AG04449 (cell line): Measurements from ENCODE around the gene KPNA3.
"Not testable (repeated sequence)": the region's sequence is repeated elsewhere in the genome, so short reads cannot be mapped to it uniquely, and the experiment has no call there.

Experiments used
- CTCF ChIA-PET: fragments of 350-600 bp; formaldehyde crosslinking; extraction: SDS; loops from one replicate; lab custom pipeline; 2021; ENCODE audit warnings: antibody characterized with exemption; lab: Yijun Ruan, JAX
- POLR2A ChIA-PET: fragments of 400-600, 350-600 bp; formaldehyde crosslinking; extraction: SDS; loops from one replicate; lab custom pipeline; 2020; ENCODE audit warnings: antibody characterized with exemption, inconsistent platforms; lab: Yijun Ruan, JAX
- DNase-seq: peaks from one replicate; pipeline ENCODE4 v3.0.0-alpha.2; 2010; ENCODE audit warnings: low read depth, low spot score
- H3K4me3 ChIP-seq: 2 replicates; pipeline ENCODE4 v1.5.1; 2011; ENCODE audit warnings: low read depth, mild to moderate bottlenecking, control low read depth, low read length
- CTCF ChIP-seq: IDR thresholded peaks from one replicate; pipeline ENCODE4 v1.5.1; 2011; ENCODE audit warnings: mild to moderate bottlenecking, moderate library complexity, low read length, control low read depth, inconsistent platforms; ENCODE audit not compliant: insufficient read depth; ENCODE audit errors: missing control alignments

KPNA3 gene

GRCh38 chr13:49774376-49775005 lies 18.0 kb downstream of the KPNA3 start:
- DNase-seq, result no peak
- no peak overlapping the region for H3K4me3 ChIP-seq
- no peak for TF ChIP-seq CTCF
- CTCF ChIA-PET, result interaction anchor here (1.0 to 1.2 kb wide), 3 partner anchors 9 to 14 kb away, joined by 3 read pairs; no protein-coding TSS in a partner anchor
- POLR2A ChIA-PET, result no interaction called here

GRCh38 chr13:49772828-49773227 lies 19.7 kb downstream of the KPNA3 start:
- CTCF ChIA-PET, result interaction anchor here (1.2 kb wide), 1 partner anchor 20 kb away, joined by 5 read pairs; the partner anchor contains the start of gene KPNA3
- TF ChIP-seq CTCF, result no peak
- POLR2A ChIA-PET, result no interaction called here
- no peak for DNase-seq
- H3K4me3 ChIP-seq, result no peak overlapping the region

GRCh38 chr13:49761811-49762210 lies 30.7 kb downstream of the KPNA3 start:
- H3K4me3 ChIP-seq, CTCF ChIA-PET, DNase-seq, POLR2A ChIA-PET: not testable (repeated sequence)

GRCh38 chr13:49760558-49760957 lies 31.9 kb downstream of the KPNA3 start:
- DNase-seq, result no peak
- ChIA-PET CTCF (interaction anchor here (0.7 kb wide), 1 partner anchor 8 kb away, joined by 3 read pairs; no protein-coding TSS in a partner anchor), POLR2A (no interaction called here)
- no peak for TF ChIP-seq CTCF
- no peak overlapping the region for H3K4me3 ChIP-seq

- no peak for TF ChIP-seq CTCF
- ChIA-PET POLR2A (no interaction called here), CTCF (no interaction called here)
- DNase-seq, result no peak
- no peak overlapping the region for H3K4me3 ChIP-seq
Measured at GRCh38 chr13:49759503-49759902, 33.0 kb downstream of the KPNA3 start.

- no peak overlapping the region for H3K4me3 ChIP-seq
- DNase-seq, result no peak
- POLR2A ChIA-PET, result no interaction called here
- no peak for TF ChIP-seq CTCF
- CTCF ChIA-PET, result no interaction called here
Measured at GRCh38 chr13:49756263-49756662, 36.2 kb downstream of the KPNA3 start.

- H3K4me3 ChIP-seq, result no peak overlapping the region
- TF ChIP-seq CTCF, result no peak
- CTCF ChIA-PET, result no interaction called here
- POLR2A ChIA-PET, result no interaction called here
- DNase-seq, result no peak
Measured at GRCh38 chr13:49754146-49754545, 38.3 kb downstream of the KPNA3 start.
